H1 (cell line): ENCODE results near the gene PKD1L1. TPM values are rescaled to one million over a fixed set of nuclear protein-coding genes. Genes with fewer than 3 reads are reported as not detected.

ENCODE experiments used
- CTCF ChIA-PET: fragments of 300-600 bp; sonication (Branson Sonifier 250); formaldehyde crosslinking; loops from one replicate; lab custom pipeline; 2021; ENCODE audit not compliant: partially characterized antibody; lab: Charles Lee
- POLR2A ChIA-PET: fragments of 300-600 bp; sonication (Branson Sonifier 250); formaldehyde crosslinking; loops from one replicate; lab custom pipeline; 2021; ENCODE audit warnings: inconsistent platforms; ENCODE audit not compliant: partially characterized antibody; lab: Charles Lee
- DNase-seq, 2 experiments: peaks; one replicate each; pipeline versions ENCODE4 v3.0.0 to v3.0.0-alpha.2; 2010 to 2022; ENCODE audit warnings: low spot score in 2 of 2, low read depth in 1 of 2, mixed read lengths in 1 of 2
- FAIRE-seq: peaks from 2 replicates; lab custom pipeline; 2011; peaks lifted over from hg19 to GRCh38; lab: Jason Lieb, UNC
- H2AFZ ChIP-seq: 2 replicates; pipeline ENCODE4 v1.8.1; 2012; ENCODE audit warnings: low read length, inconsistent platforms
- H2AK5ac ChIP-seq: 2 replicates; pipeline ENCODE4 v1.6.1; 2013; ENCODE audit warnings: low read depth, low read length
- H2BK120ac ChIP-seq: replicated peaks from 2 replicates; pipeline ENCODE3; 2013; ENCODE audit warnings: low read depth, low read length, inconsistent platforms
- H2BK12ac ChIP-seq: 2 replicates; pipeline ENCODE4 v1.6.1; 2013; ENCODE audit warnings: low read depth, low read length
- H2BK15ac ChIP-seq: 2 replicates; pipeline ENCODE4 v1.6.1; 2013; ENCODE audit warnings: low read length
- H2BK20ac ChIP-seq: 2 replicates; pipeline ENCODE4 v1.6.1; 2013; ENCODE audit warnings: low read length
- H2BK5ac ChIP-seq: 2 replicates; pipeline ENCODE4 v1.6.1; 2013; ENCODE audit warnings: low read depth, low read length
- H3K14ac ChIP-seq: 2 replicates; pipeline ENCODE4 v1.6.1; 2013; ENCODE audit warnings: inconsistent platforms; ENCODE audit not compliant: insufficient read length
- H3K18ac ChIP-seq: 2 replicates; pipeline ENCODE4 v1.6.1; 2013; ENCODE audit warnings: low read length; ENCODE audit errors: extremely low read depth
- H3K23ac ChIP-seq: 2 replicates; pipeline ENCODE4 v1.6.1; 2013; ENCODE audit warnings: inconsistent platforms; ENCODE audit not compliant: insufficient read length
- H3K23me2 ChIP-seq: 2 replicates; pipeline ENCODE4 v1.6.1; 2013; ENCODE audit warnings: low read depth, low read length
- H3K27ac ChIP-seq: 2 replicates; pipeline ENCODE4 v1.6.1; 2011; ENCODE audit warnings: low read depth, low read length, inconsistent platforms
- H3K27me3 ChIP-seq, 4 experiments: replicated peaks in 1 of 4; 1 replicate in 1 of 4; 2 replicates in 3 of 4; pipeline versions ENCODE4 v1.6.1 to v1.8.1; 2011 to 2013; ENCODE audit warnings: low read length in 3 of 4, mild to moderate bottlenecking in 3 of 4, inconsistent platforms in 2 of 4, mixed read lengths in 2 of 4, moderate library complexity in 1 of 4; ENCODE audit not compliant: control insufficient read depth in 3 of 4, insufficient read depth in 3 of 4; ENCODE audit errors: extremely low read depth in 1 of 4
- H3K36me3 ChIP-seq, 4 experiments: 2 replicates each; pipeline versions ENCODE4 v1.6.1 to v1.8.1; 2011 to 2013; ENCODE audit warnings: mild to moderate bottlenecking in 4 of 4, low read length in 3 of 4, moderate library complexity in 2 of 4, control low read depth in 1 of 4, inconsistent platforms in 1 of 4; ENCODE audit not compliant: insufficient read depth in 4 of 4, control insufficient read depth in 2 of 4
- H3K4ac ChIP-seq: replicated peaks from 2 replicates; pipeline ENCODE3; 2013; ENCODE audit warnings: low read length, low read depth, mixed read lengths, inconsistent platforms; ENCODE audit not compliant: insufficient read length
- H3K4me1 ChIP-seq, 4 experiments: replicated peaks in 1 of 4; 1 replicate in 1 of 4; 2 replicates in 3 of 4; pipeline versions ENCODE4 v1.6.1 to v1.8.1; 2011 to 2013; ENCODE audit warnings: low read length in 3 of 4, inconsistent platforms in 2 of 4, mixed read lengths in 1 of 4; ENCODE audit not compliant: insufficient read depth in 4 of 4, control insufficient read depth in 3 of 4
- H3K4me2 ChIP-seq, 2 experiments: 2 replicates each; pipeline versions ENCODE4 v1.6.1 to v1.8.1; 2011 to 2013; ENCODE audit warnings: low read depth in 2 of 2, low read length in 2 of 2, control low read depth in 1 of 2, inconsistent platforms in 1 of 2, mild to moderate bottlenecking in 1 of 2; ENCODE audit not compliant: insufficient read depth in 1 of 2
- H3K4me3 ChIP-seq, 4 experiments: fragments of 200-600, 300-600 bp in 1 of 4; sonication (generic), shearing (Covaris generic), sonication (Bioruptor Twin) in 1 of 4; 2 replicates each; pipeline versions ENCODE4 v1.5.1 to v1.8.1; 2011 to 2016; ENCODE audit warnings: low read length in 4 of 4, low read depth in 3 of 4, control low read depth in 2 of 4, inconsistent platforms in 2 of 4, mild to moderate bottlenecking in 2 of 4, mixed read lengths in 1 of 4, moderate library complexity in 1 of 4; ENCODE audit not compliant: insufficient read depth in 2 of 4; ENCODE audit errors: extremely low read depth in 1 of 4
- H3K56ac ChIP-seq: replicated peaks from 2 replicates; pipeline ENCODE3; 2013; ENCODE audit warnings: low read depth, mild to moderate bottlenecking, mixed read lengths, low read length, inconsistent platforms; ENCODE audit not compliant: insufficient read length
- H3K79me1 ChIP-seq: 2 replicates; pipeline ENCODE4 v1.6.1; 2013; ENCODE audit warnings: low read depth, low read length, control low read depth
- H3K79me2 ChIP-seq, 2 experiments: 2 replicates each; pipeline versions ENCODE4 v1.6.1 to v1.8.1; 2012 to 2013; ENCODE audit warnings: low read length in 2 of 2, mild to moderate bottlenecking in 2 of 2, inconsistent platforms in 1 of 2; ENCODE audit not compliant: insufficient read depth in 2 of 2, control insufficient read depth in 1 of 2
- H3K9ac ChIP-seq, 4 experiments: replicated peaks in 1 of 4; 1 replicate in 1 of 4; 2 replicates in 3 of 4; pipeline versions ENCODE4 v1.6.1 to v1.8.1; 2011 to 2013; ENCODE audit warnings: low read depth in 3 of 4, low read length in 3 of 4, control low read depth in 2 of 4, mild to moderate bottlenecking in 2 of 4, moderate library complexity in 2 of 4, inconsistent platforms in 1 of 4; ENCODE audit errors: extremely low read depth in 1 of 4
- H3K9me3 ChIP-seq, 2 experiments: 2 replicates each; pipeline versions ENCODE4 v1.6.1 to v1.8.1; 2012 to 2013; ENCODE audit warnings: mild to moderate bottlenecking in 2 of 2, moderate library complexity in 2 of 2, control low read depth in 1 of 2, inconsistent platforms in 1 of 2, low read depth in 1 of 2, low read length in 1 of 2, mixed read lengths in 1 of 2; ENCODE audit not compliant: insufficient read depth in 2 of 2
- H4K20me1 ChIP-seq, 2 experiments: replicated peaks in 1 of 2; 2 replicates each; pipeline versions ENCODE3 to v1.8.1; 2011 to 2013; ENCODE audit warnings: inconsistent platforms in 2 of 2, low read length in 2 of 2, mild to moderate bottlenecking in 1 of 2; ENCODE audit not compliant: insufficient read depth in 2 of 2, control insufficient read depth in 1 of 2
- H4K5ac ChIP-seq: 2 replicates; pipeline ENCODE4 v1.6.1; 2013; ENCODE audit warnings: low read length, low read depth, mixed read lengths, inconsistent platforms; ENCODE audit not compliant: insufficient read length
- H4K8ac ChIP-seq: 2 replicates; pipeline ENCODE4 v1.8.0; 2013; ENCODE audit warnings: mild to moderate bottlenecking, moderate library complexity, low read length, inconsistent platforms; ENCODE audit not compliant: insufficient read depth; ENCODE audit errors: extremely low read depth
- H4K91ac ChIP-seq: replicated peaks from 2 replicates; pipeline ENCODE3; 2013; ENCODE audit warnings: low read length, mixed read lengths, inconsistent platforms; ENCODE audit not compliant: insufficient read length
- CHD1 ChIP-seq: IDR thresholded peaks from 2 replicates; pipeline ENCODE4 v1.6.1; 2012; ENCODE audit warnings: low read depth, low read length, improper control_type of control experiment
- GTF2F1 ChIP-seq: IDR thresholded peaks from 2 replicates; pipeline ENCODE4 v1.6.1; 2012; ENCODE audit warnings: low read depth, low read length, improper control_type of control experiment, borderline replicate concordance
- NANOG ChIP-seq: IDR thresholded peaks from 2 replicates; pipeline ENCODE4 v1.6.1; 2011; ENCODE audit warnings: low read length, low read depth, mild to moderate bottlenecking, inconsistent platforms; ENCODE audit not compliant: insufficient read depth, poor library complexity, severe bottlenecking
- PHF8 ChIP-seq: fragments of 200-600 bp; sonication (generic); conservative IDR thresholded peaks from 2 replicates; pipeline ENCODE4 v1.7.1; 2012; ENCODE audit warnings: low read depth, mild to moderate bottlenecking, inconsistent platforms, low read length, moderate library complexity
- SIX5 ChIP-seq: IDR thresholded peaks from 2 replicates; pipeline ENCODE4 v1.6.1; 2011; ENCODE audit warnings: mild to moderate bottlenecking, low read depth, low read length
- TAF7 ChIP-seq: optimal IDR thresholded peaks from 2 replicates; pipeline ENCODE3; 2011; ENCODE audit warnings: low read depth, mild to moderate bottlenecking, inconsistent platforms, low read length, moderate library complexity, borderline replicate concordance
- YY1 ChIP-seq: IDR thresholded peaks from 2 replicates; pipeline ENCODE4 v1.6.1; 2011; ENCODE audit warnings: low read depth, mild to moderate bottlenecking, low read length
- WGBS, 2 experiments: shearing (Covaris generic) in 1 of 2; methylation state at CpG; one replicate each; pipeline versions ENCODE4 v1.1.6 to v1.1.7; 2013 to 2015; ENCODE audit warnings: low lambda C conversion rate in 2 of 2, mixed read lengths in 2 of 2, inconsistent platforms in 1 of 2, low coverage in 1 of 2, missing lambda C conversion rate in 1 of 2; ENCODE audit not compliant: insufficient replicate concordance in 2 of 2, insufficient coverage in 1 of 2, insufficient read length in 1 of 2; ENCODE audit errors: extremely low coverage in 1 of 2, missing lambda C conversion rate in 1 of 2; 5-methylcytosine and 5-hydroxymethylcytosine counted together
- polyA plus RNA-seq, 7 experiments: library from polyadenylated mRNA; depleted of rRNA in 3 of 7; stranded (reverse) in 5 of 7; unstranded in 2 of 7; fragments of >200 nt in 5 of 7; fragments of 200-250 nt in 2 of 7; gene quantifications; 1 replicate in 5 of 7; 2 replicates in 1 of 7; 4 replicates in 1 of 7; pipeline versions ENCODE4 v1.2.1 to v1.2.3, GENCODE V29; 2011 to 2013; ENCODE audit warnings: missing spikeins in 2 of 7, mixed read lengths in 2 of 7
- total RNA-seq: library from RNA; stranded (reverse); fragmentation: NEBNext Ultra II Directional; extraction: Animal tissue kit (Norgen Biotek cat#: 25700); gene quantifications from 2 replicates; pipeline ENCODE4 v1.2.1, GENCODE V29; 2021

Gene PKD1L1
- total and polyA plus RNA-seq, 2 of the 8 experiments (the other 6 are each of a cell fraction or from before 2014, with no cell fraction given) = 0.22 to 0.35 TPM

DNA sequence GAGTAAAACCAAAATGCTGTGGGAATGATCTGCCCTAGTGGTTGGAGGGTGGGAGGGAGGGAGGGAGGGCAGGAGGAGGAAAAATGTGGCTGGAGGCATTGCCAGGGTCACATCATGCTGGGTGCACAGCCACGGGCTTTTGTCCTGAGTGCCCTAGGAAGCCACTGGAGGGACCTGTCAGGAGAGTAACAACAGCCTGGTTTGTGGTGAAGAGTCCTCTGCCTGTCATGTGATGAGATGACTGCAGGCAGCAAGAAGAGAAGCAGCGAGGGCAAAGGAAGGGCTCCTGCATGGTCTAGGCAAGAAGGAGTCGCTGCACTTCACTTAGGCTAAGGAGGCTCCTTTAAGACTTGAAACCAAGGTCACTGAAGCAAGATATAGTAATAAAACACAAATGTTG is 65.6 kb downstream of the PKD1L1 start:
- peak in 1 of 2 experiments; percentile 37 for DNase-seq
- Histone ChIP-seq H3K27me3 (no peaks in the 10 kb centered on the region), H2AFZ (no peak overlapping the region), H3K9ac (no peak overlapping the region), H2BK120ac (no peak overlapping the region), H4K5ac (no peak overlapping the region), H4K8ac (no peak overlapping the region), H2BK15ac (no peak overlapping the region), H3K4me1 (peaks cover 0 to 3% (median 0%) of the 10 kb centered on the region in 4 experiments; a peak in 2 of 7 replicates), H2BK5ac (no peak overlapping the region), H2BK12ac (no peak overlapping the region), H3K36me3 (no peaks in the 10 kb centered on the region), H3K56ac (no peak overlapping the region), H3K9me3 (no peaks in the 10 kb centered on the region), H3K79me1 (0 out of 2 replicates have a peak, but pooled peaks cover 2% of the 10 kb centered on the region), H3K18ac (no peak overlapping the region), H3K4me3 (no peak overlapping the region), H3K14ac (no peak overlapping the region), H3K23ac (no peak overlapping the region), H4K20me1 (no peaks in the 10 kb centered on the region), H2BK20ac (no peak overlapping the region), H2AK5ac (no peak overlapping the region), H3K27ac (no peak overlapping the region), H3K4ac (no peak overlapping the region), H3K79me2 (no peaks in the 10 kb centered on the region), H3K23me2 (no peaks in the 10 kb centered on the region; the same call in 1 of the 2 replicates), H4K91ac (no peak overlapping the region), H3K4me2 (no peak overlapping the region)
- WGBS, 2 experiments = 71% methylated on average over 3 of the region's 3 CpGs; no CpG with 5 or more reads in 1 of the 2 experiments
- TF ChIP-seq YY1 (no peak), NANOG (no peak), GTF2F1 (no peak), TAF7 (no peak), PHF8 (no peak), CHD1 (no peak), SIX5 (no peak)
- CTCF ChIA-PET = no interaction called here
- no peak for FAIRE-seq
- POLR2A ChIA-PET = no interaction called here
